Fibroblast of lung (primary cell): ENCODE data around the gene MCTP1. TPM values are rescaled to one million over a fixed set of nuclear protein-coding genes. Genes with fewer than 3 reads are reported as not detected.
A peak's percentile ranks its signal among the peaks of the same experiment; 100 is the strongest.

Source experiments
- DNase-seq, 2 donors: peaks; one replicate each; pipeline versions ENCODE4 v3.0.0 to v3.0.0-alpha.2; 2010; ENCODE audit warnings: low read depth in 2 of 2
- H2AFZ ChIP-seq: 2 replicates; pipeline ENCODE4 v1.5.1; 2012; ENCODE audit warnings: low read length, control low read depth, inconsistent platforms
- H3K27ac ChIP-seq: 2 replicates; pipeline ENCODE4 v1.5.1; 2011; ENCODE audit warnings: low read length, control low read depth; ENCODE audit not compliant: insufficient read depth
- H3K27me3 ChIP-seq: 2 replicates; pipeline ENCODE4 v1.5.1; 2011; ENCODE audit warnings: mild to moderate bottlenecking, low read length; ENCODE audit not compliant: control insufficient read depth, insufficient read depth
- H3K36me3 ChIP-seq: 2 replicates; pipeline ENCODE4 v1.5.1; 2011; ENCODE audit warnings: low read length; ENCODE audit not compliant: control insufficient read depth, insufficient read depth
- H3K4me1 ChIP-seq: 2 replicates; pipeline ENCODE4 v1.5.1; 2011; ENCODE audit warnings: low read length; ENCODE audit not compliant: control insufficient read depth, insufficient read depth; ENCODE audit errors: extremely low read depth
- H3K4me2 ChIP-seq: 2 replicates; pipeline ENCODE4 v1.5.1; 2011; ENCODE audit warnings: low read length, control low read depth; ENCODE audit not compliant: insufficient read depth; ENCODE audit errors: extremely low read depth
- H3K4me3 ChIP-seq, 4 experiments: fragments of 200-600 bp in 1 of 4; sonication (generic) in 1 of 4; replicated peaks in 1 of 4; 2 replicates each; pipeline ENCODE4 v1.5.1; 2011 to 2016; ENCODE audit warnings: low read length in 4 of 4, low read depth in 3 of 4, mild to moderate bottlenecking in 3 of 4, control low read depth in 2 of 4, inconsistent platforms in 1 of 4, mixed read lengths in 1 of 4; ENCODE audit not compliant: insufficient read depth in 1 of 4; ENCODE audit errors: control extremely low read depth in 1 of 4
- H3K79me2 ChIP-seq: 2 replicates; pipeline ENCODE4 v1.5.1; 2012; ENCODE audit warnings: mild to moderate bottlenecking, low read length, inconsistent platforms; ENCODE audit not compliant: control insufficient read depth, insufficient read depth
- H3K9ac ChIP-seq: 2 replicates; pipeline ENCODE4 v1.5.1; 2011; ENCODE audit warnings: mild to moderate bottlenecking, low read length, control low read depth; ENCODE audit not compliant: insufficient read depth
- H3K9me3 ChIP-seq: 2 replicates; pipeline ENCODE4 v1.5.1; 2012; ENCODE audit warnings: low read depth, low read length; ENCODE audit not compliant: control insufficient read depth, insufficient read depth
- H4K20me1 ChIP-seq: 2 replicates; pipeline ENCODE4 v1.5.1; 2011; ENCODE audit warnings: low read length; ENCODE audit not compliant: control insufficient read depth, insufficient read depth; ENCODE audit errors: extremely low read depth
- EZH2 ChIP-seq: IDR thresholded peaks from 2 replicates; pipeline ENCODE4 v1.5.1; 2012; ENCODE audit warnings: low read length, control low read depth, mild to moderate bottlenecking; ENCODE audit errors: missing control alignments
- polyA plus RNA-seq, 2 donors: library from polyadenylated mRNA; depleted of rRNA in 1 of 2; stranded (reverse) in 1 of 2; unstranded in 1 of 2; fragments of >200 nt; gene quantifications; 2 replicates each; pipeline ENCODE4 v1.2.1, GENCODE V29; 2011 to 2012; ENCODE audit warnings: missing spikeins in 1 of 2
- total RNA-seq: library from RNA; depleted of rRNA; stranded (reverse); fragments of >200 nt; gene quantifications from 2 replicates; pipeline ENCODE4 v1.2.1, GENCODE V29; 2014
- TF ChIP-seq, protein P1 (sequence below), 2 donors: IDR thresholded peaks in 1 of 2; conservative IDR thresholded peaks in 1 of 2; 1 replicate in 1 of 2; 2 replicates in 1 of 2; pipeline ENCODE4 v1.5.1; 2011 to 2012; ENCODE audit warnings: low read length in 2 of 2, control low read depth in 1 of 2, inconsistent platforms in 1 of 2, low read depth in 1 of 2, mild to moderate bottlenecking in 1 of 2

The MCTP1 gene
- total and polyA plus RNA-seq, 2 donors (not counting 1 experiment from before 2014, with no cell fraction given) = 0.78 to 7.9 TPM

DNA sequence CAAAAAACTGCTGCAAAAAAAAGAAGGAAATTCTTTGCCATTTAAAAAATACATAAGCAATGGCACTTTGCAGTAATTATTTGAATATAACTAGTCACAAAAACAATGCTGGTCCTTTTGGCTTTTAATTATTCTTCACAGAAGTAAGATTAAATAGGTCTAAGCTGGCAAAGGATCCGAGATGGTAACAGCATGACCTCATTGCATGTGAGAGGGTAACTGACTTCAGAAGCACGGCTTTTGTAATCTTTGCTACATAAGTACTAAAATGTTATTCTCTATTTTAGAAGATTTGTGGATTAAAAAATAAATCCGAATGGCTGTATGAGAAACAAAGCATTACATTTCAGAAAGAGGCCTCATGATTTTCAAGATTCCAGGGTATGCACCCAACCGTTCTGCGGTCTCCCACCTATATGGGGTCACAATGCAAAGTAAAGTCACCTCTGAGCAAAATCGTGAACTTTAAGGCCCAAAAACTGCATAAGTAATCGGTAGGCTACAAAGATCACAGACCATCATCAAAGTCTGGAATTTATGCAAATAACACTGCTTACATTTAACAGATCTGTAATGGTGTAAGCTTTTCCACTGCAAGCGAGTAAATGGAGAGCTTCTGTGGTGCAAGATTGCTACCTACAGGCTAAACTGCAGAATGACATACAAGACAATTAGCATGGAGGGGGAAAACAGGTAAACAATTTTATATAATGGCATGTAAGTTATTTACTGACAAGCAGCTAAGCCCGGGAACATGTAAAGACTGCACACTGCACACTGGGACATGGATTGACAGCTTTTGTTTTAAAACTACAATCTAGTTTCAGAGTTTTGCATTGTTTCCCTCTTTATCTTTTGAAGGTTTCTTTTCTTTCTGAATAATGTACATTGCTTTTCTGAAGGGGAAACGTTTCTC is 434.8 kb downstream of the MCTP1 start:
- TF ChIP-seq EZH2 = no peak
- TF ChIP-seq, protein P1, sequence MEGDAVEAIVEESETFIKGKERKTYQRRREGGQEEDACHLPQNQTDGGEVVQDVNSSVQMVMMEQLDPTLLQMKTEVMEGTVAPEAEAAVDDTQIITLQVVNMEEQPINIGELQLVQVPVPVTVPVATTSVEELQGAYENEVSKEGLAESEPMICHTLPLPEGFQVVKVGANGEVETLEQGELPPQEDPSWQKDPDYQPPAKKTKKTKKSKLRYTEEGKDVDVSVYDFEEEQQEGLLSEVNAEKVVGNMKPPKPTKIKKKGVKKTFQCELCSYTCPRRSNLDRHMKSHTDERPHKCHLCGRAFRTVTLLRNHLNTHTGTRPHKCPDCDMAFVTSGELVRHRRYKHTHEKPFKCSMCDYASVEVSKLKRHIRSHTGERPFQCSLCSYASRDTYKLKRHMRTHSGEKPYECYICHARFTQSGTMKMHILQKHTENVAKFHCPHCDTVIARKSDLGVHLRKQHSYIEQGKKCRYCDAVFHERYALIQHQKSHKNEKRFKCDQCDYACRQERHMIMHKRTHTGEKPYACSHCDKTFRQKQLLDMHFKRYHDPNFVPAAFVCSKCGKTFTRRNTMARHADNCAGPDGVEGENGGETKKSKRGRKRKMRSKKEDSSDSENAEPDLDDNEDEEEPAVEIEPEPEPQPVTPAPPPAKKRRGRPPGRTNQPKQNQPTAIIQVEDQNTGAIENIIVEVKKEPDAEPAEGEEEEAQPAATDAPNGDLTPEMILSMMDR (conservative IDR thresholded peaks at IDR 0.05 in 1 of 2, IDR thresholded peaks at IDR 0.05 in 1 of 2; ENCODE audit: low read depth in 1 of 2, low read length in 2 of 2) = peak; percentile 82 to 86
- Histone ChIP-seq H3K36me3 (no peaks in the 10 kb centered on the region), H3K9me3 (no peaks in the 10 kb centered on the region), H3K4me2 (no peak overlapping the region), H3K4me3 (no peak overlapping the region), H3K9ac (no peak overlapping the region), H3K27me3 (no peaks in the 10 kb centered on the region), H3K27ac (no peak overlapping the region), H3K4me1 (no peaks in the 10 kb centered on the region), H4K20me1 (no peaks in the 10 kb centered on the region), H3K79me2 (no peaks in the 10 kb centered on the region), H2AFZ (no peak overlapping the region)
- DNase-seq = peak; percentile 76 to 78

DNA sequence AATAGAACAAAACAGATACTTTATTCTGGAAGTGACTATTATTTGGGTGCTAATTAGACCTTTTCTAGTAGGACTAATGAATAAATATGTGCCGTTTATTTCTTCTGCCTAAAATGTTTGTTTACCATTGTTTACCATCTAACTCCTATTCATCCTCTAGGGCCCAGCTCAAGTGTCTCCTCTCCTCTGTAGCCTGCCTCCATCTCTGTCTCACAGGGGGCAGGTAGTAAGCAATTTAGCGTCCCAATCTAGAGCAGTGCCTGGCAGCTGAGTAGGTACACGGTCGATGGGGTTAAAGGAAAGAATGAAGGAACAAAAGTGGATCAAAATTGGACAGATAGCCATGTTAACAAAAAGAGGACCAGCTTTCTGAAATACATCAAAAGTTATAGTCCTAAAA is 435.6 kb downstream of the MCTP1 start:
- H3K9ac ChIP-seq = no peak overlapping the region
- no peaks in the 10 kb centered on the region for H3K4me1 ChIP-seq
- TF ChIP-seq EZH2 = no peak
- TF ChIP-seq, protein P1 (conservative IDR thresholded peaks at IDR 0.05 in 1 of 2, IDR thresholded peaks at IDR 0.05 in 1 of 2; ENCODE audit: low read depth in 1 of 2, low read length in 2 of 2) = no peak
- H3K4me2 ChIP-seq = no peak overlapping the region
- no peaks in the 10 kb centered on the region for H3K27me3 ChIP-seq
- no peak overlapping the region for H3K27ac ChIP-seq
- DNase-seq = no peak
- no peaks in the 10 kb centered on the region for H3K36me3 ChIP-seq
- no peak overlapping the region for H2AFZ ChIP-seq
- no peaks in the 10 kb centered on the region for H4K20me1 ChIP-seq
- H3K4me3 ChIP-seq = no peak overlapping the region
- H3K79me2 ChIP-seq = no peaks in the 10 kb centered on the region
- no peaks in the 10 kb centered on the region for H3K9me3 ChIP-seq

GRCh38 chr5:94847726-94848125 is 437.2 kb downstream of the MCTP1 start:
- TF ChIP-seq EZH2 = no peak
- TF ChIP-seq, protein P1 (conservative IDR thresholded peaks at IDR 0.05 in 1 of 2, IDR thresholded peaks at IDR 0.05 in 1 of 2; ENCODE audit: low read depth in 1 of 2, low read length in 2 of 2) = no peak
- Histone ChIP-seq H3K4me2 (no peak overlapping the region), H4K20me1 (no peaks in the 10 kb centered on the region)

More at GRCh38 chr5:94847726-94848125, 437.2 kb downstream of the MCTP1 start:
- Histone ChIP-seq H3K9me3 (no peaks in the 10 kb centered on the region), H2AFZ (no peak overlapping the region), H3K4me3 (no peak overlapping the region), H3K36me3 (no peaks in the 10 kb centered on the region), H3K79me2 (no peaks in the 10 kb centered on the region), H3K4me1 (no peaks in the 10 kb centered on the region), H3K9ac (no peak overlapping the region), H3K27ac (no peak overlapping the region), H3K27me3 (no peaks in the 10 kb centered on the region)
- no peak for DNase-seq
